ENCODE results near the gene TIMM23. TPM values are rescaled to one million over a fixed set of nuclear protein-coding genes. Genes with fewer than 3 reads are reported as not detected.
"Not testable (repeated sequence)": the region's sequence is repeated elsewhere in the genome, so short reads cannot be mapped to it uniquely, and the experiment has no call there.

The TIMM23 gene
- total RNA-seq, 1 donor from 2014 or later = 42.2 TPM

- ATAC-seq = no peak
Observed at GRCh38 chr10:45997994-45998763, 25.9 kb downstream of the TIMM23 start.

GRCh38 chr10:45999955-46000354 lies 27.7 kb downstream of the TIMM23 start:
- ATAC-seq = not testable (repeated sequence)

- no peak for ATAC-seq
Observed at GRCh38 chr10:46000538-46000937, 28.2 kb downstream of the TIMM23 start.

- ATAC-seq = no peak
Observed at GRCh38 chr10:46001187-46001756, 29.0 kb downstream of the TIMM23 start.

GRCh38 chr10:46002189-46002687 lies 29.9 kb downstream of the TIMM23 start:
- not testable (repeated sequence) for ATAC-seq

- ATAC-seq = no peak
Observed at GRCh38 chr10:46002916-46003693, 30.8 kb downstream of the TIMM23 start.

GRCh38 chr10:46004963-46005362 lies 32.7 kb downstream of the TIMM23 start:
- no peak for ATAC-seq

- no peak for ATAC-seq
Observed at GRCh38 chr10:46005383-46005782, 33.1 kb downstream of the TIMM23 start.

GRCh38 chr10:46006219-46006618 lies 33.9 kb downstream of the TIMM23 start:
- peak; percentile 58 for ATAC-seq

GRCh38 chr10:46012746-46013145 lies 40.5 kb downstream of the TIMM23 start:
- no peak for ATAC-seq

- ATAC-seq = no peak
Observed at GRCh38 chr10:46014206-46014605, 41.9 kb downstream of the TIMM23 start.

- no peak for ATAC-seq
Observed at GRCh38 chr10:46014683-46015405, 42.6 kb downstream of the TIMM23 start.

- ATAC-seq = no peak
Observed at GRCh38 chr10:46016190-46016589, 43.9 kb downstream of the TIMM23 start.

GRCh38 chr10:46016811-46017210 lies 44.5 kb downstream of the TIMM23 start:
- no peak for ATAC-seq

GRCh38 chr10:46017733-46018132 lies 45.4 kb downstream of the TIMM23 start:
- no peak for ATAC-seq

GRCh38 chr10:46018453-46019176 lies 46.3 kb downstream of the TIMM23 start:
- ATAC-seq = no peak

- peak; percentile 47 for ATAC-seq
Observed at GRCh38 chr10:46019177-46019528, 46.9 kb downstream of the TIMM23 start.

GRCh38 chr10:46019569-46020343 lies 47.5 kb downstream of the TIMM23 start:
- peak; percentile 7 for ATAC-seq

GRCh38 chr10:46020344-46020657 lies 48.0 kb downstream of the TIMM23 start:
- no peak for ATAC-seq

- ATAC-seq = peak; percentile 92
Observed at GRCh38 chr10:46022978-46023702, 50.9 kb downstream of the TIMM23 start.

GRCh38 chr10:46024948-46025347 lies 52.7 kb downstream of the TIMM23 start:
- ATAC-seq = no peak

Data from esophagus mucosa (tissue), 1 donor.